Endothelial cell of umbilical vein (primary cell): ENCODE results near the gene SLC36A3. TPM values are rescaled to one million over a fixed set of nuclear protein-coding genes. Genes with fewer than 3 reads are reported as not detected.

Source experiments
- BruUV-seq: library from RNA; stranded (reverse); fragments of 400-500 nt; replicated peaks from 2 replicates; lab custom pipeline; 2021; lab: Mats Ljungman, UMichigan
- CTCF ChIA-PET: fragments of 300-600, 350-600 bp; sonication (Branson Sonifier 250); formaldehyde crosslinking; loops from one replicate; lab custom pipeline; 2021; ENCODE audit warnings: antibody characterized with exemption, inconsistent platforms; lab: Charles Lee
- POLR2A ChIA-PET: fragments of 300-600, 350-600 bp; sonication (Branson Sonifier 250); formaldehyde crosslinking; loops from one replicate; lab custom pipeline; 2021; ENCODE audit warnings: antibody characterized with exemption, inconsistent platforms; lab: Charles Lee
- DNase-seq: peaks from one replicate; pipeline ENCODE4 v3.0.0-alpha.2; 2011; ENCODE audit warnings: low read depth, low spot score
- FAIRE-seq: peaks from 2 replicates; lab custom pipeline; 2011; peaks lifted over from hg19 to GRCh38; lab: Jason Lieb, UNC
- H2AFZ ChIP-seq: 2 replicates; pipeline ENCODE4 v1.6.0; 2012; ENCODE audit warnings: low read depth, low read length, control low read depth, inconsistent platforms
- H3K27ac ChIP-seq: 2 replicates; pipeline ENCODE4 v1.5.1; 2011; ENCODE audit warnings: low read depth, mild to moderate bottlenecking, control low read depth, low read length, moderate library complexity; ENCODE audit not compliant: insufficient read depth
- H3K27me3 ChIP-seq, 2 experiments: 2 replicates each; pipeline versions ENCODE4 v1.6.0 to v1.6.1; 2011; ENCODE audit warnings: low read length in 2 of 2, mixed read lengths in 1 of 2; ENCODE audit not compliant: control insufficient read depth in 2 of 2, insufficient read depth in 2 of 2
- H3K36me3 ChIP-seq, 2 experiments: 2 replicates in 1 of 2; 3 replicates in 1 of 2; pipeline ENCODE4 v1.5.1; 2011; ENCODE audit warnings: low read length in 2 of 2, mild to moderate bottlenecking in 1 of 2, moderate library complexity in 1 of 2; ENCODE audit not compliant: control insufficient read depth in 2 of 2, insufficient read depth in 2 of 2; ENCODE audit errors: extremely low read depth in 1 of 2
- H3K4me1 ChIP-seq: 3 replicates; pipeline ENCODE4 v1.5.1; 2011; ENCODE audit warnings: mild to moderate bottlenecking, low read length; ENCODE audit not compliant: control insufficient read depth, insufficient read depth; ENCODE audit errors: extremely low read depth
- H3K4me2 ChIP-seq: 2 replicates; pipeline ENCODE4 v1.6.1; 2011; ENCODE audit warnings: low read length, control low read depth, mixed read lengths; ENCODE audit not compliant: insufficient read depth
- H3K4me3 ChIP-seq, 3 experiments: fragments of 200-600 bp in 1 of 3; sonication (generic), shearing (Covaris generic) in 1 of 3; replicated peaks in 1 of 3; 2 replicates each; pipeline ENCODE4 v1.5.1; 2011 to 2016; ENCODE audit warnings: control low read depth in 3 of 3, low read length in 3 of 3, mild to moderate bottlenecking in 2 of 3, inconsistent platforms in 1 of 3, low read depth in 1 of 3, moderate library complexity in 1 of 3; ENCODE audit not compliant: insufficient read depth in 1 of 3
- H3K79me2 ChIP-seq: 2 replicates; pipeline ENCODE4 v1.6.0; 2012; ENCODE audit warnings: low read length, inconsistent platforms; ENCODE audit not compliant: control insufficient read depth, insufficient read depth
- H3K9ac ChIP-seq: replicated peaks from 2 replicates; pipeline ENCODE3; 2011; ENCODE audit warnings: low read length, control low read depth; ENCODE audit not compliant: insufficient read depth; ENCODE audit errors: extremely low read depth
- H3K9me1 ChIP-seq: replicated peaks from 3 replicates; pipeline ENCODE4 v1.6.0; 2011; ENCODE audit warnings: mild to moderate bottlenecking, low read length; ENCODE audit not compliant: control insufficient read depth, insufficient read depth; ENCODE audit errors: extremely low read depth
- H3K9me3 ChIP-seq: replicated peaks from 2 replicates; pipeline ENCODE4 v1.5.1; 2012; ENCODE audit warnings: low read length, inconsistent platforms; ENCODE audit not compliant: control insufficient read depth, insufficient read depth
- H4K20me1 ChIP-seq: replicated peaks from 2 replicates; pipeline ENCODE3; 2011; ENCODE audit warnings: mild to moderate bottlenecking, low read length; ENCODE audit not compliant: control insufficient read depth, insufficient read depth; ENCODE audit errors: extremely low read depth
- CTCF ChIP-seq, 2 donors: IDR thresholded peaks; 1 replicate in 1 of 2; 2 replicates in 1 of 2; pipeline ENCODE4 v1.5.1; 2011; ENCODE audit warnings: low read length in 2 of 2, mild to moderate bottlenecking in 2 of 2, moderate library complexity in 2 of 2, control low read depth in 1 of 2, inconsistent platforms in 1 of 2, low read depth in 1 of 2; ENCODE audit not compliant: insufficient read depth in 1 of 2; ENCODE audit errors: extremely low read depth in 1 of 2
- EZH2 ChIP-seq: IDR thresholded peaks from 2 replicates; pipeline ENCODE4 v1.6.1; 2012; ENCODE audit warnings: borderline replicate concordance, low read depth, mild to moderate bottlenecking, moderate library complexity, low read length, inconsistent platforms; ENCODE audit not compliant: severe bottlenecking
- FOS ChIP-seq: IDR thresholded peaks from 2 replicates; pipeline ENCODE4 v1.6.1; 2011; ENCODE audit warnings: mild to moderate bottlenecking, low read length, moderate library complexity, borderline replicate concordance; ENCODE audit not compliant: insufficient read depth
- GATA2 ChIP-seq: IDR thresholded peaks from 2 replicates; pipeline ENCODE4 v1.7.0; 2011; ENCODE audit warnings: low read depth, mild to moderate bottlenecking, moderate library complexity, mixed read lengths, low read length; ENCODE audit not compliant: insufficient read length, insufficient read depth
- JUN ChIP-seq: IDR thresholded peaks from 2 replicates; pipeline ENCODE4 v1.6.1; 2011; ENCODE audit warnings: borderline replicate concordance, low read depth; ENCODE audit not compliant: insufficient read length, insufficient read depth
- MYC ChIP-seq: IDR thresholded peaks from one replicate; pipeline ENCODE4 v1.6.1; 2011; ENCODE audit warnings: mild to moderate bottlenecking, low read depth, low read length
- POLR2A ChIP-seq: IDR thresholded peaks from 2 replicates; pipeline ENCODE4 v1.6.1; 2012; ENCODE audit warnings: low read depth, mild to moderate bottlenecking, control low read depth, low read length
- POLR2AphosphoS5 ChIP-seq: IDR thresholded peaks from 2 replicates; pipeline ENCODE4 v1.6.1; 2012; ENCODE audit warnings: low read depth, mild to moderate bottlenecking, control low read depth, low read length, moderate library complexity; ENCODE audit not compliant: insufficient read depth
- dilution Hi-C: fragments of 300-500 bp; cut with MboI; formaldehyde crosslinking; loops from one replicate; pipeline ENCODE4 v1.15.0; 2019; ENCODE audit warnings: low sequenced_read_pairs; ENCODE audit not compliant: extremely low pct_ligation_motif_present
- intact Hi-C: fragments of 100-400 bp; cut with micrococcal nuclease; formaldehyde crosslinking; loops from one replicate; pipeline ENCODE4 v1.10.0; 2022
- polyA plus RNA-seq, 4 experiments: library from polyadenylated mRNA; depleted of rRNA in 3 of 4; stranded (reverse) in 3 of 4; unstranded in 1 of 4; fragments of >200 nt; gene quantifications; 2 replicates each; pipeline versions ENCODE4 v1.2.1 to v1.2.3, GENCODE V29; 2011 to 2012; ENCODE audit warnings: missing spikeins in 1 of 4
- total RNA-seq: library from RNA; stranded (reverse); gene quantifications from 2 replicates; pipeline ENCODE4 v1.2.3, GENCODE V29; 2021
- TF ChIP-seq, protein P1 (sequence below): IDR thresholded peaks from 2 replicates; pipeline ENCODE4 v1.6.1; 2011; ENCODE audit not compliant: insufficient read depth, insufficient read length

The SLC36A3 gene
- total and polyA plus RNA-seq, 2 donors (not counting 3 experiments of a cell fraction or from before 2014, with no cell fraction given) = not detected

DNA sequence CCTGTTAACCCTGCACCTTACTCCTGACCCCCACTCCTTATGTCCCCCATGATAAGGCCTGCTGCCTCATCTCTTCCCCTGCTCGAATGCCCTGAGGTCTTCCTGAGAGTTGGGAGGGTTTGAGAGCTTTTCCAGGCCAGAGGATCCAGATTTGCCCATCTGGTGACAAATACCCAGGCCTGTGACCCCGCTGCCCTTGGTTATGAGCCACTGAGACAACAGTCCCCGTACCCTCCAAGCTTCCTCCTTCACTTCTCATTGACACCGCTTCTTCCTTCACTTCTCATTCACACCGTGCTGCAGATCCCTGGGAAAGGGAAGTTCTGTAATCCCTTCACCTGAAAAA, 50.0 kb downstream of the SLC36A3 start:
- BruUV-seq = no TSS peak
- no peaks in the 10 kb centered on the region for H3K36me3 ChIP-seq
- no peaks in the 10 kb centered on the region for H3K27me3 ChIP-seq
- H3K4me2 ChIP-seq = peak overlapping the region; percentile 66
- H4K20me1 ChIP-seq = no peaks in the 10 kb centered on the region
- dilution Hi-C loops (no loop called here), intact Hi-C loops (loop anchor here (2.0 to 10.0 kb wide), 4 partner anchors 193 to 521 kb away; partner anchors contain the start of genes G3BP1 and SLC36A1)
- ChIA-PET POLR2A (no interaction called here), CTCF (interaction anchor here (1.0 to 3.0 kb wide), 8 partner anchors 11 to 518 kb away, joined by 3 to 28 read pairs (median 9); no protein-coding TSS in a partner anchor)
- no peaks in the 10 kb centered on the region for H3K79me2 ChIP-seq
- H3K9me3 ChIP-seq = no peaks in the 10 kb centered on the region
- H3K4me3 ChIP-seq = peak overlapping the region in 2 of 3 experiments; percentile 52 to 62
- peaks cover 5% of the 10 kb centered on the region for H3K4me1 ChIP-seq
- TF ChIP-seq GATA2 (no peak), EZH2 (no peak), JUN (no peak), FOS (no peak), POLR2A (no peak), POLR2AphosphoS5 (no peak), MYC (no peak), CTCF (IDR thresholded peaks at IDR 0.05; ENCODE audit: extremely low read depth in 1 of 2, insufficient read depth in 1 of 2, low read depth in 1 of 2, low read length in 2 of 2) (no peak)
- TF ChIP-seq, protein P1, sequence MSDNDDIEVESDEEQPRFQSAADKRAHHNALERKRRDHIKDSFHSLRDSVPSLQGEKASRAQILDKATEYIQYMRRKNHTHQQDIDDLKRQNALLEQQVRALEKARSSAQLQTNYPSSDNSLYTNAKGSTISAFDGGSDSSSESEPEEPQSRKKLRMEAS = no peak
- peak overlapping the region; percentile 80 for H2AFZ ChIP-seq
- H3K27ac ChIP-seq = no peak overlapping the region
- peak overlapping the region; percentile 58 for H3K9ac ChIP-seq
- FAIRE-seq (no peak), DNase-seq (no peak)
- no peaks in the 10 kb centered on the region for H3K9me1 ChIP-seq
